GM23338 (cell line): Measurements from ENCODE around the gene IDH3A. TPM values are rescaled to one million over a fixed set of nuclear protein-coding genes. Genes with fewer than 3 reads are reported as not detected.

Experiments used
- ATAC-seq: fragments of 200-7000 bp; cut with Tn5 transposase; 3 replicates; pipeline ENCODE4 v1.9.1; 2020
- DNase-seq: peaks from one replicate; pipeline ENCODE4 v3.0.0-alpha.2; 2015; ENCODE audit warnings: low spot score
- H2AFZ ChIP-seq: fragments of 200-600 bp; sonication (generic); 2 replicates; pipeline ENCODE4 v1.8.0; 2016; ENCODE audit warnings: antibody characterized with exemption, mild to moderate bottlenecking, moderate library complexity
- H3F3A ChIP-seq: fragments of 200-600 bp; sonication (generic); replicated peaks from 2 replicates; pipeline ENCODE4 v1.8.0; 2017; ENCODE audit warnings: antibody characterized with exemption, mixed run types, low read depth
- H3K27ac ChIP-seq: fragments of 200-600 bp; sonication (generic); 2 replicates; pipeline ENCODE4 v1.6.1; 2016; ENCODE audit warnings: low read depth
- H3K27me3 ChIP-seq: fragments of 200-600 bp; sonication (generic); 2 replicates; pipeline ENCODE4 v1.8.0; 2016; ENCODE audit warnings: mild to moderate bottlenecking, mixed run types, moderate library complexity; ENCODE audit not compliant: insufficient read depth
- H3K36me3 ChIP-seq: fragments of 200-600 bp; sonication (generic); 2 replicates; pipeline ENCODE4 v1.8.0; 2016; ENCODE audit warnings: mild to moderate bottlenecking; ENCODE audit not compliant: insufficient read depth
- H3K4me1 ChIP-seq: fragments of 200-600 bp; sonication (generic); 2 replicates; pipeline ENCODE4 v1.8.0; 2016; ENCODE audit warnings: mild to moderate bottlenecking, moderate library complexity; ENCODE audit not compliant: insufficient read depth
- H3K4me2 ChIP-seq: fragments of 200-600 bp; sonication (generic); 2 replicates; pipeline ENCODE4 v1.7.1; 2017; ENCODE audit warnings: mixed run types
- H3K4me3 ChIP-seq: fragments of 200-600 bp; sonication (generic); 2 replicates; pipeline ENCODE4 v1.6.1; 2016; ENCODE audit warnings: mixed run types
- H3K79me2 ChIP-seq: fragments of 200-600 bp; sonication (generic); replicated peaks from 2 replicates; pipeline ENCODE4 v1.8.0; 2017; ENCODE audit warnings: mild to moderate bottlenecking; ENCODE audit not compliant: insufficient read depth
- H3K9me2 ChIP-seq: fragments of 200-600 bp; sonication (generic); 2 replicates; pipeline ENCODE4 v1.8.0; 2017; ENCODE audit not compliant: insufficient read depth
- H4K20me1 ChIP-seq: fragments of 200-600 bp; sonication (generic); replicated peaks from 2 replicates; pipeline ENCODE4 v1.8.0; 2017; ENCODE audit warnings: mild to moderate bottlenecking; ENCODE audit not compliant: insufficient read depth
- H3K27ac Mint-ChIP-seq: 2 replicates; pipeline ENCODE4 v1.8.0; 2020; ENCODE audit warnings: inconsistent platforms, mild to moderate bottlenecking, moderate library complexity, mixed read lengths
- H3K27me3 Mint-ChIP-seq: 3 replicates; pipeline ENCODE4 v1.8.0; 2022; ENCODE audit warnings: low read depth, mild to moderate bottlenecking, moderate library complexity, mixed read lengths, inconsistent platforms; ENCODE audit not compliant: insufficient read depth, poor library complexity
- H3K36me3 Mint-ChIP-seq: 3 replicates; pipeline ENCODE4 v1.8.0; 2021; ENCODE audit warnings: low read depth, mild to moderate bottlenecking, inconsistent platforms, moderate library complexity, mixed read lengths
- H3K4me1 Mint-ChIP-seq: 3 replicates; pipeline ENCODE4 v1.8.0; 2020; ENCODE audit warnings: mild to moderate bottlenecking, inconsistent platforms, mixed read lengths
- H3K4me3 Mint-ChIP-seq: 3 replicates; pipeline ENCODE4 v1.8.0; 2021; ENCODE audit warnings: moderate library complexity, mild to moderate bottlenecking, inconsistent platforms, mixed read lengths
- H3K9me3 Mint-ChIP-seq: 3 replicates; pipeline ENCODE4 v1.8.0; 2020; ENCODE audit warnings: moderate library complexity, mild to moderate bottlenecking, inconsistent platforms, mixed read lengths
- CREB1 ChIP-seq: fragments of 250-450 bp; sonication (Bioruptor Pico); IDR thresholded peaks from 2 replicates; pipeline ENCODE4 v1.5.0; 2020; ENCODE audit warnings: low read depth, mild to moderate bottlenecking, moderate library complexity
- CTCF ChIP-seq, 2 experiments: fragments of 200-600 bp in 1 of 2; sonication (generic) in 1 of 2; conservative IDR thresholded peaks; 2 replicates each; pipeline versions ENCODE4 v1.5.1 to v1.6.1; 2016 to 2017; ENCODE audit warnings: antibody characterized with exemption in 2 of 2, low read depth in 2 of 2, mild to moderate bottlenecking in 2 of 2, moderate library complexity in 1 of 2
- EZH2 ChIP-seq: fragments of 200-600 bp; sonication (generic); IDR thresholded peaks from one replicate; pipeline ENCODE4 v1.8.0; 2017; ENCODE audit warnings: antibody characterized with exemption, mild to moderate bottlenecking, low read depth; ENCODE audit not compliant: unreplicated experiment
- EZH2phosphoT487 ChIP-seq: fragments of 200-600 bp; sonication (generic); IDR thresholded peaks from one replicate; pipeline ENCODE4 v1.8.1; 2018; ENCODE audit warnings: antibody characterized with exemption; ENCODE audit not compliant: unreplicated experiment
- JUNB ChIP-seq: IDR thresholded peaks from one replicate; pipeline ENCODE4 v1.6.1; 2016; ENCODE audit warnings: antibody characterized with exemption; ENCODE audit not compliant: unreplicated experiment
- NANOG ChIP-seq: IDR thresholded peaks from 2 replicates; pipeline ENCODE4 v1.6.1; 2016; ENCODE audit warnings: antibody characterized with exemption, borderline replicate concordance
- POLR2AphosphoS5 ChIP-seq: IDR thresholded peaks from 2 replicates; pipeline ENCODE4 v1.6.1; 2016; ENCODE audit warnings: antibody characterized with exemption, low read depth
- STAT1 ChIP-seq: IDR thresholded peaks from one replicate; pipeline ENCODE4 v1.6.1; 2016; ENCODE audit warnings: antibody characterized with exemption; ENCODE audit not compliant: unreplicated experiment
- ZNF114 ChIP-seq: fragments of 250-450 bp; sonication (Bioruptor Pico); IDR thresholded peaks from 2 replicates; pipeline ENCODE4 v1.5.0; 2020; ENCODE audit warnings: mild to moderate bottlenecking, moderate library complexity
- ZNF331 ChIP-seq: fragments of 250-450 bp; sonication (Bioruptor Pico); IDR thresholded peaks from 2 replicates; pipeline ENCODE4 v1.5.0; 2020; ENCODE audit warnings: low read depth, mild to moderate bottlenecking, moderate library complexity
- polyA plus RNA-seq: library from polyadenylated mRNA; unstranded; fragments of >200 nt; fragmentation: Nextera tagmentation; extraction: Ambion mirVana; gene quantifications from 2 replicates; pipeline ENCODE4 v1.2.1, GENCODE V29; 2016
- total RNA-seq: library from RNA; depleted of rRNA; stranded (reverse); fragments of >200 nt; shearing (Covaris generic); gene quantifications from 2 replicates; pipeline ENCODE4 v1.2.3, GENCODE V29; 2014
- TF ChIP-seq, protein P1 (sequence below): IDR thresholded peaks from 2 replicates; pipeline ENCODE4 v1.6.1; 2016; ENCODE audit warnings: antibody characterized with exemption
- TF ChIP-seq, protein P2 (sequence below): IDR thresholded peaks from one replicate; pipeline ENCODE4 v1.6.1; 2018; ENCODE audit warnings: antibody characterized with exemption; ENCODE audit not compliant: unreplicated experiment
- TF ChIP-seq, protein P3 (sequence below): fragments of 250-450 bp; sonication (Bioruptor Pico); IDR thresholded peaks from 2 replicates; pipeline ENCODE4 v1.5.0; 2020; ENCODE audit warnings: mild to moderate bottlenecking, moderate library complexity

IDH3A gene
- total and polyA plus RNA-seq, 2 experiments from 2014 or later = 24.1 to 41.6 TPM

DNA sequence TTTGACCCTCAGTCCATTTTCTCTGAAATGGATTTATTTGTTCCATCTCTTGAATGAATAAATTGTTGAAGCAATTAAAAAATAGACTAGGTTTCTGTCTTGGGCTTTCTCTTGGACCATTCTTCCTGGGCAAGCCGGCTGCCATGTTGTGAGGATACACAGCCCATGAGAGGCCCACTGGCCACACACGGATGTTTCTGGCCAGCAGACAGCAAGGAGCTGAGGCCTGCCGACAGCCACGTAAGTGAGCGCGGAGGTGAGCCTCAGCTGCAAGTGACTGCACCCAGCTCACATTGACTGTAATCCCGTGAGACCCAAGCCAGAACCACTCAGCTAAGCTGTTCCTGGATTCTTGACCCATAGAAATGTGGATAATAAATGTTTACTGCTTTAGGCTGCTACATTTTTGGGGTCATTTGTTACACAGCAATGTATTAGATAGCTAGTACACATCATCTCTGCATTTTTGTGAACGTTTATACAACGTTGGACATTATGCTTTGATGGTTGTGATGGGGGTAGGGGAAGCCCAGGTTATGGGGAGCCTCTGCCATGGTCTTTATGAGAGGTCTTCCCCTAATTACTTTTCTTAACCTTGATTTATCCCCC lies 22.8 kb downstream of the IDH3A start:
- Histone ChIP-seq H3K79me2 (no peaks in the 10 kb centered on the region), H3F3A (no peaks in the 10 kb centered on the region), H3K4me2 (no peak overlapping the region), H3K9me2 (no peaks in the 10 kb centered on the region), H3K4me3 (no peak overlapping the region), H2AFZ (no peak overlapping the region), H3K27me3 (no peaks in the 10 kb centered on the region), H3K36me3 (peaks cover 12% of the 10 kb centered on the region), H3K4me1 (no peaks in the 10 kb centered on the region), H3K27ac (no peak overlapping the region), H4K20me1 (peaks cover 3% of the 10 kb centered on the region; the same call in 1 of the 2 replicates)
- no peaks in the 10 kb centered on the region for H3K9me3 Mint-ChIP-seq
- H3K27me3 Mint-ChIP-seq = peaks cover 4% of the 10 kb centered on the region
- no peak for ATAC-seq
- no peaks in the 10 kb centered on the region for H3K4me1 Mint-ChIP-seq
- no peak for DNase-seq
- no peak overlapping the region for H3K4me3 Mint-ChIP-seq
- H3K27ac Mint-ChIP-seq = no peak overlapping the region
- TF ChIP-seq EZH2phosphoT487 = no peak
- TF ChIP-seq, protein P1, sequence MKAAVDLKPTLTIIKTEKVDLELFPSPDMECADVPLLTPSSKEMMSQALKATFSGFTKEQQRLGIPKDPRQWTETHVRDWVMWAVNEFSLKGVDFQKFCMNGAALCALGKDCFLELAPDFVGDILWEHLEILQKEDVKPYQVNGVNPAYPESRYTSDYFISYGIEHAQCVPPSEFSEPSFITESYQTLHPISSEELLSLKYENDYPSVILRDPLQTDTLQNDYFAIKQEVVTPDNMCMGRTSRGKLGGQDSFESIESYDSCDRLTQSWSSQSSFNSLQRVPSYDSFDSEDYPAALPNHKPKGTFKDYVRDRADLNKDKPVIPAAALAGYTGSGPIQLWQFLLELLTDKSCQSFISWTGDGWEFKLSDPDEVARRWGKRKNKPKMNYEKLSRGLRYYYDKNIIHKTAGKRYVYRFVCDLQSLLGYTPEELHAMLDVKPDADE = no peak
- no peak for TF ChIP-seq ZNF331 (CRISPR knock-in tag)
- no peak for TF ChIP-seq EZH2
- TF ChIP-seq, protein P2, sequence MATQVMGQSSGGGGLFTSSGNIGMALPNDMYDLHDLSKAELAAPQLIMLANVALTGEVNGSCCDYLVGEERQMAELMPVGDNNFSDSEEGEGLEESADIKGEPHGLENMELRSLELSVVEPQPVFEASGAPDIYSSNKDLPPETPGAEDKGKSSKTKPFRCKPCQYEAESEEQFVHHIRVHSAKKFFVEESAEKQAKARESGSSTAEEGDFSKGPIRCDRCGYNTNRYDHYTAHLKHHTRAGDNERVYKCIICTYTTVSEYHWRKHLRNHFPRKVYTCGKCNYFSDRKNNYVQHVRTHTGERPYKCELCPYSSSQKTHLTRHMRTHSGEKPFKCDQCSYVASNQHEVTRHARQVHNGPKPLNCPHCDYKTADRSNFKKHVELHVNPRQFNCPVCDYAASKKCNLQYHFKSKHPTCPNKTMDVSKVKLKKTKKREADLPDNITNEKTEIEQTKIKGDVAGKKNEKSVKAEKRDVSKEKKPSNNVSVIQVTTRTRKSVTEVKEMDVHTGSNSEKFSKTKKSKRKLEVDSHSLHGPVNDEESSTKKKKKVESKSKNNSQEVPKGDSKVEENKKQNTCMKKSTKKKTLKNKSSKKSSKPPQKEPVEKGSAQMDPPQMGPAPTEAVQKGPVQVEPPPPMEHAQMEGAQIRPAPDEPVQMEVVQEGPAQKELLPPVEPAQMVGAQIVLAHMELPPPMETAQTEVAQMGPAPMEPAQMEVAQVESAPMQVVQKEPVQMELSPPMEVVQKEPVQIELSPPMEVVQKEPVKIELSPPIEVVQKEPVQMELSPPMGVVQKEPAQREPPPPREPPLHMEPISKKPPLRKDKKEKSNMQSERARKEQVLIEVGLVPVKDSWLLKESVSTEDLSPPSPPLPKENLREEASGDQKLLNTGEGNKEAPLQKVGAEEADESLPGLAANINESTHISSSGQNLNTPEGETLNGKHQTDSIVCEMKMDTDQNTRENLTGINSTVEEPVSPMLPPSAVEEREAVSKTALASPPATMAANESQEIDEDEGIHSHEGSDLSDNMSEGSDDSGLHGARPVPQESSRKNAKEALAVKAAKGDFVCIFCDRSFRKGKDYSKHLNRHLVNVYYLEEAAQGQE = no peak
- TF ChIP-seq ZNF114 (CRISPR knock-in tag) = no peak
- TF ChIP-seq CTCF (conservative IDR thresholded peaks at IDR 0.05; ENCODE audit: low read depth in 2 of 2) = no peak
- TF ChIP-seq NANOG = no peak
- TF ChIP-seq, protein P3, sequence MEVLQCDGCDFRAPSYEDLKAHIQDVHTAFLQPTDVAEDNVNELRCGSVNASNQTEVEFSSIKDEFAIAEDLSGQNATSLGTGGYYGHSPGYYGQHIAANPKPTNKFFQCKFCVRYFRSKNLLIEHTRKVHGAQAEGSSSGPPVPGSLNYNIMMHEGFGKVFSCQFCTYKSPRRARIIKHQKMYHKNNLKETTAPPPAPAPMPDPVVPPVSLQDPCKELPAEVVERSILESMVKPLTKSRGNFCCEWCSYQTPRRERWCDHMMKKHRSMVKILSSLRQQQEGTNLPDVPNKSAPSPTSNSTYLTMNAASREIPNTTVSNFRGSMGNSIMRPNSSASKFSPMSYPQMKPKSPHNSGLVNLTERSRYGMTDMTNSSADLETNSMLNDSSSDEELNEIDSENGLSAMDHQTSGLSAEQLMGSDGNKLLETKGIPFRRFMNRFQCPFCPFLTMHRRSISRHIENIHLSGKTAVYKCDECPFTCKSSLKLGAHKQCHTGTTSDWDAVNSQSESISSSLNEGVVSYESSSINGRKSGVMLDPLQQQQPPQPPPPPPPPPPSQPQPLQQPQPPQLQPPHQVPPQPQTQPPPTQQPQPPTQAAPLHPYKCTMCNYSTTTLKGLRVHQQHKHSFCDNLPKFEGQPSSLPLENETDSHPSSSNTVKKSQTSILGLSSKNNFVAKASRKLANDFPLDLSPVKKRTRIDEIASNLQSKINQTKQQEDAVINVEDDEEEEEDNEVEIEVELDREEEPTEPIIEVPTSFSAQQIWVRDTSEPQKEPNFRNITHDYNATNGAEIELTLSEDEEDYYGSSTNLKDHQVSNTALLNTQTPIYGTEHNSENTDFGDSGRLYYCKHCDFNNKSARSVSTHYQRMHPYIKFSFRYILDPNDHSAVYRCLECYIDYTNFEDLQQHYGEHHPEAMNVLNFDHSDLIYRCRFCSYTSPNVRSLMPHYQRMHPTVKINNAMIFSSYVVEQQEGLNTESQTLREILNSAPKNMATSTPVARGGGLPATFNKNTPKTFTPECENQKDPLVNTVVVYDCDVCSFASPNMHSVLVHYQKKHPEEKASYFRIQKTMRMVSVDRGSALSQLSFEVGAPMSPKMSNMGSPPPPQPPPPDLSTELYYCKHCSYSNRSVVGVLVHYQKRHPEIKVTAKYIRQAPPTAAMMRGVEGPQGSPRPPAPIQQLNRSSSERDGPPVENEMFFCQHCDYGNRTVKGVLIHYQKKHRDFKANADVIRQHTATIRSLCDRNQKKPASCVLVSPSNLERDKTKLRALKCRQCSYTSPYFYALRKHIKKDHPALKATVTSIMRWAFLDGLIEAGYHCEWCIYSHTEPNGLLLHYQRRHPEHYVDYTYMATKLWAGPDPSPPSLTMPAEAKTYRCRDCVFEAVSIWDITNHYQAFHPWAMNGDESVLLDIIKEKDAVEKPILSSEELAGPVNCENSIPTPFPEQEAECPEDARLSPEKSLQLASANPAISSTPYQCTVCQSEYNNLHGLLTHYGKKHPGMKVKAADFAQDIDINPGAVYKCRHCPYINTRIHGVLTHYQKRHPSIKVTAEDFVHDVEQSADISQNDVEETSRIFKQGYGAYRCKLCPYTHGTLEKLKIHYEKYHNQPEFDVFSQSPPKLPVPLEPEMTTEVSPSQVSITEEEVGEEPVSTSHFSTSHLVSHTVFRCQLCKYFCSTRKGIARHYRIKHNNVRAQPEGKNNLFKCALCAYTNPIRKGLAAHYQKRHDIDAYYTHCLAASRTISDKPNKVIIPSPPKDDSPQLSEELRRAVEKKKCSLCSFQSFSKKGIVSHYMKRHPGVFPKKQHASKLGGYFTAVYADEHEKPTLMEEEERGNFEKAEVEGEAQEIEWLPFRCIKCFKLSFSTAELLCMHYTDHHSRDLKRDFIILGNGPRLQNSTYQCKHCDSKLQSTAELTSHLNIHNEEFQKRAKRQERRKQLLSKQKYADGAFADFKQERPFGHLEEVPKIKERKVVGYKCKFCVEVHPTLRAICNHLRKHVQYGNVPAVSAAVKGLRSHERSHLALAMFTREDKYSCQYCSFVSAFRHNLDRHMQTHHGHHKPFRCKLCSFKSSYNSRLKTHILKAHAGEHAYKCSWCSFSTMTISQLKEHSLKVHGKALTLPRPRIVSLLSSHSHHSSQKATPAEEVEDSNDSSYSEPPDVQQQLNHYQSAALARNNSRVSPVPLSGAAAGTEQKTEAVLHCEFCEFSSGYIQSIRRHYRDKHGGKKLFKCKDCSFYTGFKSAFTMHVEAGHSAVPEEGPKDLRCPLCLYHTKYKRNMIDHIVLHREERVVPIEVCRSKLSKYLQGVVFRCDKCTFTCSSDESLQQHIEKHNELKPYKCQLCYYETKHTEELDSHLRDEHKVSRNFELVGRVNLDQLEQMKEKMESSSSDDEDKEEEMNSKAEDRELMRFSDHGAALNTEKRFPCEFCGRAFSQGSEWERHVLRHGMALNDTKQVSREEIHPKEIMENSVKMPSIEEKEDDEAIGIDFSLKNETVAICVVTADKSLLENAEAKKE (CRISPR knock-in tag) = no peak
- no peak for TF ChIP-seq POLR2AphosphoS5
- no peak for TF ChIP-seq CREB1 (CRISPR knock-in tag)
- no peak for TF ChIP-seq JUNB
- no peak for TF ChIP-seq STAT1
- peaks cover 41% of the 10 kb centered on the region for H3K36me3 Mint-ChIP-seq
